ENCODE results near the gene TRAPPC3. TPM values are rescaled to one million over a fixed set of nuclear protein-coding genes. Genes with fewer than 3 reads are reported as not detected.

Gene TRAPPC3
- total and polyA plus RNA-seq, 10 donors, result 42.9 to 98.1 (median 58.3) TPM

DNA sequence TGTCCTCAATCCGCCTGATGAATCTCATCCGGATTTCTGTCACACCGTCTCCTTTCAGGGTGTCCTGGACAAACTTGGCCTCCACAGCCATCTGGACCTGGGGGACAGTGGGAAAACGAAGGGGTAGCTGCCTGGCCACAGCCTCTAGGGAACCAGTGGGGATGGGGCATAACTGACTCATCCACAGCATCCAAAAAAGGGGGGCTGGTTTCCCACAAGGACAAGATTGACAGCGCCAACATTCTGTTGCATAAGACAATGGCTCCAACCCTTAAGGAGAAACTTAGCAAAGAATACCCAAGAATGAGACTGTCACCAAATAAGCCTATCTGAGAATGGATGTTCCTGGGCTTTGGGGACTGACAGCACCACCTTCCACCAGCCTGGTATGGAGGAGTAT is 12.1 kb downstream of the TRAPPC3 start:
- Histone ChIP-seq H3K27ac (peak overlapping the region in 6 of 8 donors; percentile 22 to 62 (median 38)), H3K4me1 (peaks cover 13 to 58% (median 38%) of the 10 kb centered on the region in 6 donors), H3K36me3 (peaks cover 0 to 50% (median 32%) of the 10 kb centered on the region in 6 donors), H3K9me3 (no peaks in the 10 kb centered on the region), H3K27me3 (replicated peaks in 1 of 7) (no peaks in the 10 kb centered on the region), H3K4me3 (no peak overlapping the region)
- intact Hi-C loops (cut with DNase I; ENCODE audit: low total_unique reads), result loop anchor here (5.0 kb wide), 1 partner anchor 35 kb away; no protein-coding TSS in a partner anchor
- TF ChIP-seq POLR2AphosphoS5 (IDR thresholded peaks at IDR 0.05) (no peak), POLR2A (IDR thresholded peaks at IDR 0.05) (no peak)
- TF ChIP-seq, protein P1, sequence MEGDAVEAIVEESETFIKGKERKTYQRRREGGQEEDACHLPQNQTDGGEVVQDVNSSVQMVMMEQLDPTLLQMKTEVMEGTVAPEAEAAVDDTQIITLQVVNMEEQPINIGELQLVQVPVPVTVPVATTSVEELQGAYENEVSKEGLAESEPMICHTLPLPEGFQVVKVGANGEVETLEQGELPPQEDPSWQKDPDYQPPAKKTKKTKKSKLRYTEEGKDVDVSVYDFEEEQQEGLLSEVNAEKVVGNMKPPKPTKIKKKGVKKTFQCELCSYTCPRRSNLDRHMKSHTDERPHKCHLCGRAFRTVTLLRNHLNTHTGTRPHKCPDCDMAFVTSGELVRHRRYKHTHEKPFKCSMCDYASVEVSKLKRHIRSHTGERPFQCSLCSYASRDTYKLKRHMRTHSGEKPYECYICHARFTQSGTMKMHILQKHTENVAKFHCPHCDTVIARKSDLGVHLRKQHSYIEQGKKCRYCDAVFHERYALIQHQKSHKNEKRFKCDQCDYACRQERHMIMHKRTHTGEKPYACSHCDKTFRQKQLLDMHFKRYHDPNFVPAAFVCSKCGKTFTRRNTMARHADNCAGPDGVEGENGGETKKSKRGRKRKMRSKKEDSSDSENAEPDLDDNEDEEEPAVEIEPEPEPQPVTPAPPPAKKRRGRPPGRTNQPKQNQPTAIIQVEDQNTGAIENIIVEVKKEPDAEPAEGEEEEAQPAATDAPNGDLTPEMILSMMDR (IDR thresholded peaks at IDR 0.05 in 8 of 11, conservative IDR thresholded peaks at IDR 0.05 in 3 of 11), result no peak
- WGBS, 5 donors, result 62 to 79% (median 75%) methylated on average over 5 of the region's 5 CpGs
- DNase-seq, result no peak

- Histone ChIP-seq H3K4me1 (peaks cover 10 to 51% (median 32%) of the 10 kb centered on the region in 6 donors), H3K9me3 (no peaks in the 10 kb centered on the region), H3K27me3 (replicated peaks in 1 of 7) (no peaks in the 10 kb centered on the region), H3K4me3 (no peak overlapping the region), H3K36me3 (peaks cover 0 to 49% (median 32%) of the 10 kb centered on the region in 6 donors), H3K27ac (peak overlapping the region in 7 of 8 donors; percentile 8 to 62 (median 44))
- intact Hi-C loops (cut with DNase I; ENCODE audit: low total_unique reads), result loop anchor here (5.0 kb wide), 1 partner anchor 34 kb away; no protein-coding TSS in a partner anchor
- WGBS, 5 donors, result 76 to 91% (median 88%) methylated on average over 1 of the region's 1 CpG
- no peak for DNase-seq
- TF ChIP-seq POLR2AphosphoS5 (IDR thresholded peaks at IDR 0.05) (no peak), POLR2A (IDR thresholded peaks at IDR 0.05) (no peak)
- TF ChIP-seq, protein P1 (IDR thresholded peaks at IDR 0.05 in 8 of 11, conservative IDR thresholded peaks at IDR 0.05 in 3 of 11), result no peak
Measured at GRCh38 chr1:36136535-36136934, 12.8 kb downstream of the TRAPPC3 start.

- peaks cover 5 to 46% (median 27%) of the 10 kb centered on the region in 6 donors for H3K4me1 ChIP-seq
- TF ChIP-seq POLR2A (IDR thresholded peaks at IDR 0.05) (no peak), POLR2AphosphoS5 (IDR thresholded peaks at IDR 0.05) (no peak)
- TF ChIP-seq, protein P1 (IDR thresholded peaks at IDR 0.05 in 8 of 11, conservative IDR thresholded peaks at IDR 0.05 in 3 of 11), result no peak
- DNase-seq, result no peak
- no peaks in the 10 kb centered on the region for H3K9me3 ChIP-seq
- H3K4me3 ChIP-seq, result no peak overlapping the region
- H3K27ac ChIP-seq, result peak overlapping the region in 6 of 8 donors; percentile 23 to 62 (median 48)
- H3K27me3 ChIP-seq (replicated peaks in 1 of 7), result no peaks in the 10 kb centered on the region
- intact Hi-C loops (cut with DNase I; ENCODE audit: low total_unique reads), result loop anchor here (5.0 kb wide), 1 partner anchor 33 kb away; no protein-coding TSS in a partner anchor
- H3K36me3 ChIP-seq, result peaks cover 0 to 49% (median 32%) of the 10 kb centered on the region in 6 donors
Measured at GRCh38 chr1:36135796-36136195, 13.5 kb downstream of the TRAPPC3 start.

GRCh38 chr1:36135330-36135667 is 14.0 kb downstream of the TRAPPC3 start:
- Histone ChIP-seq H3K4me1 (peaks cover 5 to 41% (median 22%) of the 10 kb centered on the region in 6 donors), H3K27ac (peak overlapping the region in 5 of 8 donors; percentile 0 to 62 (median 31)), H3K9me3 (no peaks in the 10 kb centered on the region), H3K27me3 (replicated peaks in 1 of 7) (no peaks in the 10 kb centered on the region), H3K36me3 (peaks cover 0 to 47% (median 32%) of the 10 kb centered on the region in 6 donors), H3K4me3 (no peak overlapping the region)
- 62 to 77% (median 66%) methylated on average over 6 of the region's 6 CpGs for WGBS, 5 donors
- DNase-seq, result no peak
- intact Hi-C loops (cut with DNase I; ENCODE audit: low total_unique reads), result loop anchor here (5.0 kb wide), 1 partner anchor 33 kb away; no protein-coding TSS in a partner anchor
- TF ChIP-seq POLR2AphosphoS5 (IDR thresholded peaks at IDR 0.05) (no peak), POLR2A (IDR thresholded peaks at IDR 0.05) (no peak)
- TF ChIP-seq, protein P1 (IDR thresholded peaks at IDR 0.05 in 8 of 11, conservative IDR thresholded peaks at IDR 0.05 in 3 of 11), result no peak
